ENCODE measurements around the gene TTLL12.

GRCh38 chr22:43150731-43151206 lies 36.2 kb downstream of the TTLL12 start:
- TF ChIP-seq POLR2AphosphoS5 (IDR thresholded peaks at IDR 0.05; ENCODE audit: low read depth, low read length) (no peak), EGR1 (IDR thresholded peaks at IDR 0.05; ENCODE audit: low read depth) (no peak), JUND (IDR thresholded peaks at IDR 0.05) (no peak), EZH2 (IDR thresholded peaks at IDR 0.05) (no peak), RAD21 (IDR thresholded peaks at IDR 0.05; ENCODE audit: low read depth) (no peak), POLR2A (IDR thresholded peaks at IDR 0.05; ENCODE audit: borderline replicate concordance, extremely low read depth, insufficient read depth, insufficient read length) (no peak), CEBPB (IDR thresholded peaks at IDR 0.05; ENCODE audit: low read depth) (no peak), EZH2phosphoT487 (IDR thresholded peaks at IDR 0.05; ENCODE audit: borderline replicate concordance) (no peak), SIN3A (IDR thresholded peaks at IDR 0.05; ENCODE audit: low read depth) (no peak)
- TF ChIP-seq, protein P1, sequence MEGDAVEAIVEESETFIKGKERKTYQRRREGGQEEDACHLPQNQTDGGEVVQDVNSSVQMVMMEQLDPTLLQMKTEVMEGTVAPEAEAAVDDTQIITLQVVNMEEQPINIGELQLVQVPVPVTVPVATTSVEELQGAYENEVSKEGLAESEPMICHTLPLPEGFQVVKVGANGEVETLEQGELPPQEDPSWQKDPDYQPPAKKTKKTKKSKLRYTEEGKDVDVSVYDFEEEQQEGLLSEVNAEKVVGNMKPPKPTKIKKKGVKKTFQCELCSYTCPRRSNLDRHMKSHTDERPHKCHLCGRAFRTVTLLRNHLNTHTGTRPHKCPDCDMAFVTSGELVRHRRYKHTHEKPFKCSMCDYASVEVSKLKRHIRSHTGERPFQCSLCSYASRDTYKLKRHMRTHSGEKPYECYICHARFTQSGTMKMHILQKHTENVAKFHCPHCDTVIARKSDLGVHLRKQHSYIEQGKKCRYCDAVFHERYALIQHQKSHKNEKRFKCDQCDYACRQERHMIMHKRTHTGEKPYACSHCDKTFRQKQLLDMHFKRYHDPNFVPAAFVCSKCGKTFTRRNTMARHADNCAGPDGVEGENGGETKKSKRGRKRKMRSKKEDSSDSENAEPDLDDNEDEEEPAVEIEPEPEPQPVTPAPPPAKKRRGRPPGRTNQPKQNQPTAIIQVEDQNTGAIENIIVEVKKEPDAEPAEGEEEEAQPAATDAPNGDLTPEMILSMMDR (IDR thresholded peaks at IDR 0.05 in 2 of 3, conservative IDR thresholded peaks at IDR 0.05 in 1 of 3; ENCODE audit: borderline replicate concordance in 1 of 3, insufficient read depth in 1 of 3, low read depth in 2 of 3, low read length in 2 of 3) = no peak
- TF ChIP-seq, protein P2, sequence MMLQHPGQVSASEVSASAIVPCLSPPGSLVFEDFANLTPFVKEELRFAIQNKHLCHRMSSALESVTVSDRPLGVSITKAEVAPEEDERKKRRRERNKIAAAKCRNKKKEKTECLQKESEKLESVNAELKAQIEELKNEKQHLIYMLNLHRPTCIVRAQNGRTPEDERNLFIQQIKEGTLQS (IDR thresholded peaks at IDR 0.05) = no peak

Data from HCT116 (cell line).